ENCODE data around the gene IYD.

The IYD gene

GRCh38 chr6:150416128-150416527 lies 47.3 kb downstream of the IYD start (continued):
- no peak for TF ChIP-seq ZNF830 (tag by site-specific recombination; IDR thresholded peaks at IDR 0.05; ENCODE audit: low read depth)
- no peak for TF ChIP-seq PATZ1 (tag by site-specific recombination; IDR thresholded peaks at IDR 0.05)
- no peak for TF ChIP-seq KLF10 (tag by site-specific recombination; IDR thresholded peaks at IDR 0.05)
- no peak for TF ChIP-seq ZNF48 (tag by site-specific recombination; IDR thresholded peaks at IDR 0.05)
- no peak for TF ChIP-seq ZNF785 (tag by site-specific recombination; IDR thresholded peaks at IDR 0.05)
- TF ChIP-seq BCL11A (tag by site-specific recombination; IDR thresholded peaks at IDR 0.05; ENCODE audit: low read depth): no peak
- TF ChIP-seq ZNF341 (tag by site-specific recombination; IDR thresholded peaks at IDR 0.05; ENCODE audit: low read depth): no peak
- TF ChIP-seq YY2 (tag by site-specific recombination; IDR thresholded peaks at IDR 0.05): no peak

GRCh38 chr6:150417250-150417649 lies 48.4 kb downstream of the IYD start:
- TF ChIP-seq KLF1 (tag by site-specific recombination; IDR thresholded peaks at IDR 0.05): no peak
- no peak for TF ChIP-seq ZNF560 (tag by site-specific recombination; IDR thresholded peaks at IDR 0.05; ENCODE audit: borderline replicate concordance)
- no peak for TF ChIP-seq ZFP3 (tag by site-specific recombination; IDR thresholded peaks at IDR 0.05; ENCODE audit: low read depth)
- TF ChIP-seq HOXC10 (CRISPR knock-in tag; IDR thresholded peaks at IDR 0.05): no peak
- peak; percentile 73; the same call in 1 of the 2 replicates for TF ChIP-seq FEZF1 (tag by site-specific recombination; IDR thresholded peaks at IDR 0.05)
- TF ChIP-seq, protein P1, sequence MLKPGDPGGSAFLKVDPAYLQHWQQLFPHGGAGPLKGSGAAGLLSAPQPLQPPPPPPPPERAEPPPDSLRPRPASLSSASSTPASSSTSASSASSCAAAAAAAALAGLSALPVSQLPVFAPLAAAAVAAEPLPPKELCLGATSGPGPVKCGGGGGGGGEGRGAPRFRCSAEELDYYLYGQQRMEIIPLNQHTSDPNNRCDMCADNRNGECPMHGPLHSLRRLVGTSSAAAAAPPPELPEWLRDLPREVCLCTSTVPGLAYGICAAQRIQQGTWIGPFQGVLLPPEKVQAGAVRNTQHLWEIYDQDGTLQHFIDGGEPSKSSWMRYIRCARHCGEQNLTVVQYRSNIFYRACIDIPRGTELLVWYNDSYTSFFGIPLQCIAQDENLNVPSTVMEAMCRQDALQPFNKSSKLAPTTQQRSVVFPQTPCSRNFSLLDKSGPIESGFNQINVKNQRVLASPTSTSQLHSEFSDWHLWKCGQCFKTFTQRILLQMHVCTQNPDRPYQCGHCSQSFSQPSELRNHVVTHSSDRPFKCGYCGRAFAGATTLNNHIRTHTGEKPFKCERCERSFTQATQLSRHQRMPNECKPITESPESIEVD (tag by site-specific recombination; IDR thresholded peaks at IDR 0.05): peak; percentile 93
- TF ChIP-seq ZSCAN4 (tag by site-specific recombination; IDR thresholded peaks at IDR 0.05): no peak
- peak; percentile 41 for TF ChIP-seq ZIC2 (tag by site-specific recombination; IDR thresholded peaks at IDR 0.05)
- TF ChIP-seq SCRT1 (tag by site-specific recombination; IDR thresholded peaks at IDR 0.05; ENCODE audit: borderline replicate concordance): no peak
- TF ChIP-seq ZNF544 (tag by site-specific recombination; IDR thresholded peaks at IDR 0.05): no peak
- TF ChIP-seq ZEB2 (tag by site-specific recombination; IDR thresholded peaks at IDR 0.05): peak; percentile 9; the same call in 1 of the 2 replicates
- TF ChIP-seq, protein P2, sequence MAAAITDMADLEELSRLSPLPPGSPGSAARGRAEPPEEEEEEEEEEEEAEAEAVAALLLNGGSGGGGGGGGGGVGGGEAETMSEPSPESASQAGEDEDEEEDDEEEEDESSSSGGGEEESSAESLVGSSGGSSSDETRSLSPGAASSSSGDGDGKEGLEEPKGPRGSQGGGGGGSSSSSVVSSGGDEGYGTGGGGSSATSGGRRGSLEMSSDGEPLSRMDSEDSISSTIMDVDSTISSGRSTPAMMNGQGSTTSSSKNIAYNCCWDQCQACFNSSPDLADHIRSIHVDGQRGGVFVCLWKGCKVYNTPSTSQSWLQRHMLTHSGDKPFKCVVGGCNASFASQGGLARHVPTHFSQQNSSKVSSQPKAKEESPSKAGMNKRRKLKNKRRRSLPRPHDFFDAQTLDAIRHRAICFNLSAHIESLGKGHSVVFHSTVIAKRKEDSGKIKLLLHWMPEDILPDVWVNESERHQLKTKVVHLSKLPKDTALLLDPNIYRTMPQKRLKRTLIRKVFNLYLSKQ (tag by site-specific recombination; IDR thresholded peaks at IDR 0.05; ENCODE audit: borderline replicate concordance): no peak
- no peak for TF ChIP-seq ZNF777 (tag by site-specific recombination; IDR thresholded peaks at IDR 0.05; ENCODE audit: borderline replicate concordance)

More at GRCh38 chr6:150417250-150417649, 48.4 kb downstream of the IYD start:
- Histone ChIP-seq H3K9me3 (ENCODE audit: control insufficient read depth, insufficient read depth, low read depth, low read length) (no peaks in the 10 kb centered on the region), H3K4me3 (ENCODE audit: low read depth, low read length) (no peak overlapping the region), H3K36me3 (ENCODE audit: control insufficient read depth in 2 of 2, insufficient read depth in 1 of 2, low read length in 2 of 2) (no peaks in the 10 kb centered on the region), H3K27ac (ENCODE audit: extremely low read depth, low read depth, low read length) (peak overlapping the region; percentile 50; the same call in 1 of the 2 replicates), H3K4me1 (ENCODE audit: control insufficient read depth, insufficient read depth, low read length) (peaks cover 8% of the 10 kb centered on the region; the same call in 1 of the 2 replicates)
- ChIA-PET CTCF (interaction anchor here (0.6 to 4.8 kb wide), 32 partner anchors 13 to 909 kb away, joined by 3 to 168 read pairs (median 5); partner anchors contain the start of gene PLEKHG1), POLR2A (interaction anchor here (1.0 to 1.7 kb wide), 2 partner anchors 183 to 398 kb away, joined by 3 to 18 read pairs; partner anchors contain the start of gene PLEKHG1)

Measured in HEK293 (cell line).